Smooth muscle cell (in vitro differentiated cells): ENCODE data around the gene CHRNA4. TPM values are rescaled to one million over a fixed set of nuclear protein-coding genes. Genes with fewer than 3 reads are reported as not detected.

Experiments used
- DNase-seq: peaks from one replicate; lab custom pipeline; 2025; ENCODE audit not compliant: unreplicated experiment; lab: John Stamatoyannopoulos, UW
- H2AFZ ChIP-seq: fragments of 200-600 bp; sonication (generic); 2 replicates; pipeline ENCODE4 v1.6.0; 2016; ENCODE audit warnings: antibody characterized with exemption, low read depth, mild to moderate bottlenecking
- H3F3A ChIP-seq: fragments of 200-600 bp; sonication (generic); 2 replicates; pipeline ENCODE4 v1.6.0; 2017; ENCODE audit warnings: antibody characterized with exemption, low read depth
- H3K27ac ChIP-seq: fragments of 200-600 bp; sonication (generic); 2 replicates; pipeline ENCODE4 v1.5.1; 2016; ENCODE audit warnings: low read depth, mild to moderate bottlenecking
- H3K27me3 ChIP-seq: fragments of 200-600 bp; sonication (generic); 2 replicates; pipeline ENCODE4 v1.6.1; 2016; ENCODE audit warnings: low read depth, mild to moderate bottlenecking
- H3K36me3 ChIP-seq: fragments of 200-600 bp; sonication (generic); 2 replicates; pipeline ENCODE4 v1.5.1; 2016; ENCODE audit warnings: low read depth
- H3K4me1 ChIP-seq: fragments of 200-600 bp; sonication (generic); 2 replicates; pipeline ENCODE4 v1.5.1; 2016; ENCODE audit warnings: low read depth
- H3K4me2 ChIP-seq: fragments of 200-600 bp; sonication (generic); 2 replicates; pipeline ENCODE4 v1.6.0; 2016; ENCODE audit warnings: mild to moderate bottlenecking
- H3K4me3 ChIP-seq: fragments of 200-600 bp; sonication (generic); 2 replicates; pipeline ENCODE4 v1.5.1; 2016; ENCODE audit warnings: mild to moderate bottlenecking
- H3K79me2 ChIP-seq: fragments of 200-600 bp; sonication (generic); 2 replicates; pipeline ENCODE4 v1.6.0; 2016; ENCODE audit warnings: low read depth, mild to moderate bottlenecking
- H3K9ac ChIP-seq: fragments of 200-600 bp; sonication (generic); 2 replicates; pipeline ENCODE4 v1.6.0; 2016; ENCODE audit warnings: low read depth
- H3K9me3 ChIP-seq: fragments of 200-600 bp; sonication (generic); replicated peaks from 2 replicates; pipeline ENCODE4 v1.5.1; 2016; ENCODE audit warnings: low read depth
- H4K20me1 ChIP-seq: fragments of 200-600 bp; sonication (generic); 2 replicates; pipeline ENCODE4 v1.6.0; 2016; ENCODE audit warnings: low read depth
- WGBS: methylation state at CpG from one replicate; pipeline ENCODE4 v1.1.7; 2016; ENCODE audit warnings: low lambda C conversion rate; 5-methylcytosine and 5-hydroxymethylcytosine counted together
- polyA plus RNA-seq: library from polyadenylated mRNA; unstranded; fragments of >200 nt; fragmentation: Nextera tagmentation; extraction: Ambion mirVana; gene quantifications from 2 replicates; pipeline ENCODE4 v1.2.1, GENCODE V29; 2016
- total RNA-seq: library from RNA; depleted of rRNA; stranded (reverse); fragments of >200 nt; gene quantifications from 2 replicates; pipeline ENCODE4 v1.2.3, GENCODE V29; 2014
- TF ChIP-seq, protein P1 (sequence below): fragments of 200-600 bp; sonication (generic); IDR thresholded peaks from 2 replicates; pipeline ENCODE4 v1.5.1; 2017; ENCODE audit warnings: borderline replicate concordance, mild to moderate bottlenecking, antibody characterized with exemption; ENCODE audit not compliant: insufficient read depth, poor library complexity, severe bottlenecking

The CHRNA4 gene
- total and polyA plus RNA-seq, 2 experiments from 2014 or later = 0.03 TPM; not detected in 1

DNA sequence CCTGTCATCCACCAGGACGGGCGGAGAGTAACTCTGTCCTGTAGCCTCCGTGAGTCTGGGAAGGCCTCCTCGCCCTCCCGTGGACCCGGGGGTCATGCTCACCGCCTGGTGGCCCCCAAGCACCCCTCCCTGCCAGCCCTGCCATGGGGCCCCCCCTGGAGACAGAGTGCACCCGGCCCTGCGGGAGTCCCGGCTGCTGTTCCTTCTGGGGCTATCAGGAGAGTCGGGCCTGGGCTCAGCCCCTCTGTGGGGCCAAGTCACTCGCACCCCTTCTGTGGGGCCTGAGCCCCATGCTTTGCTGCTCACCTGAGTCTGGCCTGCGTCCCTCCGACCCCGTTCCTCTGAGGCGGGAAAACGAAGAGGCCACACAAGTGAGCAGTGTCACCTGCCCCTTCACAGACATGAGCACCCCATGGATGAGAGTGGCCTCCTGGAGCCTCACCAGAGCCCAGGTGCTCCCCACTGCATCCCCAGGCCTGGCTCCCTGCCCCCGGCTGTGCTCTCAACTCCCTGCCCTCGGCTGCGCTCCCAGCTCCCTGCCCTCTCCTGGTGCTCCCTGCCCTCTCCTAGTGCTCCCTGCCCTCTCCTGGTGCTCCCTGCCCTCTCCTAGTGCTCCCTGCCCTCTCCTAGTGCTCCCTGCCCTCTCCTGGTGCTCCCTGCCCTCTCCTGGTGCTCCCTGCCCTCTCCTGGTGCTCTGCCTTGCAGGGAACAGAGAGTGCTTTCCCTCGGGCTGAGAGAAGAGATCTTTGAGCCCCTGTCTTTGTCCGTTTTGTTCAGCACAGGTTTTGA is 4.6 kb upstream of the CHRNA4 start:
- Histone ChIP-seq H3K27me3 (peaks cover 26% of the 10 kb centered on the region), H3K36me3 (no peaks in the 10 kb centered on the region), H3F3A (no peaks in the 10 kb centered on the region), H3K27ac (no peak overlapping the region), H3K4me1 (peaks cover 14% of the 10 kb centered on the region), H3K4me2 (no peak overlapping the region), H4K20me1 (no peaks in the 10 kb centered on the region), H3K9ac (no peak overlapping the region), H2AFZ (no peak overlapping the region), H3K9me3 (no peaks in the 10 kb centered on the region), H3K4me3 (no peak overlapping the region), H3K79me2 (no peaks in the 10 kb centered on the region)
- WGBS = 88% methylated on average over 19 of the region's 22 CpGs
- TF ChIP-seq, protein P1, sequence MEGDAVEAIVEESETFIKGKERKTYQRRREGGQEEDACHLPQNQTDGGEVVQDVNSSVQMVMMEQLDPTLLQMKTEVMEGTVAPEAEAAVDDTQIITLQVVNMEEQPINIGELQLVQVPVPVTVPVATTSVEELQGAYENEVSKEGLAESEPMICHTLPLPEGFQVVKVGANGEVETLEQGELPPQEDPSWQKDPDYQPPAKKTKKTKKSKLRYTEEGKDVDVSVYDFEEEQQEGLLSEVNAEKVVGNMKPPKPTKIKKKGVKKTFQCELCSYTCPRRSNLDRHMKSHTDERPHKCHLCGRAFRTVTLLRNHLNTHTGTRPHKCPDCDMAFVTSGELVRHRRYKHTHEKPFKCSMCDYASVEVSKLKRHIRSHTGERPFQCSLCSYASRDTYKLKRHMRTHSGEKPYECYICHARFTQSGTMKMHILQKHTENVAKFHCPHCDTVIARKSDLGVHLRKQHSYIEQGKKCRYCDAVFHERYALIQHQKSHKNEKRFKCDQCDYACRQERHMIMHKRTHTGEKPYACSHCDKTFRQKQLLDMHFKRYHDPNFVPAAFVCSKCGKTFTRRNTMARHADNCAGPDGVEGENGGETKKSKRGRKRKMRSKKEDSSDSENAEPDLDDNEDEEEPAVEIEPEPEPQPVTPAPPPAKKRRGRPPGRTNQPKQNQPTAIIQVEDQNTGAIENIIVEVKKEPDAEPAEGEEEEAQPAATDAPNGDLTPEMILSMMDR = no peak
- DNase-seq = no peak

DNA sequence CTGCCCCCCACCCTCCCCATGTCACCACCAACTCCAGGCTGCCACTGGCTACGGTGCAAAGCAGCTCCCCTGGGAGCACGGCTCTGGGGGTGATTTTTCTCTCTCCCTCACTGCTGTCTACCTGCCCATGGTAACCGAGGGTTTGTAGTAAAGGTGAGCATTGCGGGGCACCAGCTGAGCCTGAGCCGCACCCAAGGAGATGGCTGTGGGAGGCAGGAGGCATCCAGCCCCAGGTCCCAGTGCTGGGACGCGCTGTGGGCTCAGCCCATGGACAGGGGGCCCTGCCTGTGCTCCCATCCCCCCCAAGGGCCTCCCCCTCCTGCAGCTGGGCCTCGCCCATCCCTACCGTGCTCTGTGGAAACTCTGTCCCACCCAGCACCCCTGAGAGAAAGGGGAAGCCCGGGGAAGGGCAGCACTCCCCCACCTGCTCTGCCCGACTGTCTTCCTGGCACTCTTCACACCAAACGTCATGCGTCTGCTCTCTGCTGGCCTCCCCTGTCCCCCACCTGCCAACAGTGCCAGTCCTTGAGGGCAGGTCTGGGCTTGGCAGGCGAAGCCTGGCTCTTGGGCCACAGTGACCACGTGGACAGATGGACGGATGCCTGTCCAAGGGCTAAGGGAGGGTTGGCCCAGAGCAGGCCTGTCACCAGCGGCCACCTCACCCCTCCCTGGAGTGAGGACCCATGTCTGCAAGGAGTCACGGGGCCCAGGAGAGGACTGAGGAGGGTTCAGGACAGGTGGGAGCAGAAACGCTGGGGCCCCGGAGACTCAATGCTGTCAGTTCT is 3.8 kb upstream of the CHRNA4 start:
- Histone ChIP-seq H4K20me1 (no peaks in the 10 kb centered on the region), H3K9ac (no peak overlapping the region), H3K27me3 (peaks cover 34% of the 10 kb centered on the region), H3K4me1 (peaks cover 14% of the 10 kb centered on the region), H3K36me3 (no peaks in the 10 kb centered on the region), H3K4me3 (no peak overlapping the region), H3K79me2 (no peaks in the 10 kb centered on the region), H3K27ac (no peak overlapping the region), H3K9me3 (no peaks in the 10 kb centered on the region), H2AFZ (no peak overlapping the region), H3F3A (no peaks in the 10 kb centered on the region), H3K4me2 (no peak overlapping the region)
- TF ChIP-seq, protein P1 = no peak
- WGBS = 81% methylated on average over 20 of the region's 20 CpGs
- no peak for DNase-seq

DNA sequence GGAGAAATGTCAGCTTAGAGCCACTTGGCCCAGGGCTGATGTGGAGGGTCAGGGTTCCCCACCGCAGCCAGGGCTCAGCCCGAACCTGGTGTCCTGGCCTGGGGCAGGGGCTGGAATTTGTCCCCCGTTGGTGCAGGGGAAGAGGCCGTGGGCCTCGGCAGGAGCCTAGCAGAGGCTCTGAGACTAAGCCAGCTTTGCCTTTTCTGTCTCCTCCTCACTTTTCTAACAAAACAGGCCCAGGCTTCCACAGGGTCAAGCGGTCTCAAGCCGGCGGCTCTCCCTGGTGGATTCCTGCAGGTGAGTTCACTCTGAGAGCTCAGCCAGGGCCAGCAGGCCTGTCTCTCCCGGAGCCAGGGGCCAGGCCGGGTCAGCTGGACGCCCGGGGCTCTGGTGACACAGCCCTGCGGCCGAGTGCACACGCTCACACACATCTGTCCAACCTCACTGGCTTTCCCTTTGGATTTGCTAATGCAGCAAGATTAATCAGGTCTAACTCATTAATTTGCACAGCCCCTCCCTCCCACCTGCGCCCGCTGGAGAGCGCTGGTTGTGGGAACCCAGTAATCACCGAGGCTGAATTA is 2.9 kb upstream of the CHRNA4 start:
- 93% methylated on average over 19 of the region's 19 CpGs for WGBS
- H3K9me3 ChIP-seq = no peaks in the 10 kb centered on the region
- no peak overlapping the region for H2AFZ ChIP-seq
- H3K4me1 ChIP-seq = peaks cover 14% of the 10 kb centered on the region
- no peak overlapping the region for H3K27ac ChIP-seq
- H3K79me2 ChIP-seq = no peaks in the 10 kb centered on the region
- no peak overlapping the region for H3K4me2 ChIP-seq
- no peaks in the 10 kb centered on the region for H3K36me3 ChIP-seq
- no peak for DNase-seq
- TF ChIP-seq, protein P1 = no peak
- H3K9ac ChIP-seq = no peak overlapping the region
- peaks cover 42% of the 10 kb centered on the region for H3K27me3 ChIP-seq
- H4K20me1 ChIP-seq = no peaks in the 10 kb centered on the region
- no peak overlapping the region for H3K4me3 ChIP-seq
- H3F3A ChIP-seq = no peaks in the 10 kb centered on the region
